ENCODE data around the gene ZMYND10. TPM values are rescaled to one million over a fixed set of nuclear protein-coding genes. Genes with fewer than 3 reads are reported as not detected.
A peak's percentile ranks its signal among the peaks of the same experiment; 100 is the strongest.

ZMYND10 gene
- total RNA-seq, 1 experiment from 2014 or later, result 0.74 TPM

GRCh38 chr3:50292159-50293078 is 53.1 kb downstream of the ZMYND10 start, which contains the start of gene IFRD2 (continued):
- TF ChIP-seq USF2 (CRISPR knock-in tag; IDR thresholded peaks at IDR 0.05) (no peak), NFE2L1 (CRISPR knock-in tag; IDR thresholded peaks at IDR 0.05) (peak; percentile 79; the same call in 1 of the 2 replicates), ZNF121 (CRISPR knock-in tag; IDR thresholded peaks at IDR 0.05) (no peak), HMGXB4 (CRISPR knock-in tag; IDR thresholded peaks at IDR 0.05) (no peak), ZNF219 (CRISPR knock-in tag; IDR thresholded peaks at IDR 0.05; ENCODE audit: borderline replicate concordance) (0 out of 2 replicates have a peak, but pooled peaks have one; percentile 9), NFYB (CRISPR knock-in tag; conservative IDR thresholded peaks at IDR 0.05; ENCODE audit: low read depth) (no peak), FOXP1 (CRISPR knock-in tag; IDR thresholded peaks at IDR 0.05; ENCODE audit: borderline replicate concordance) (peak; percentile 75; the same call in 1 of the 2 replicates), E2F1 (CRISPR knock-in tag; IDR thresholded peaks at IDR 0.05) (no peak), IRF1 (CRISPR knock-in tag; IDR thresholded peaks at IDR 0.05) (0 out of 2 replicates have a peak, but pooled peaks have one; percentile 52), FOXK1 (CRISPR knock-in tag; IDR thresholded peaks at IDR 0.05) (peak; percentile 89), FOXJ3 (CRISPR knock-in tag; IDR thresholded peaks at IDR 0.05; ENCODE audit: borderline replicate concordance) (no peak), ZNF317 (CRISPR knock-in tag; IDR thresholded peaks at IDR 0.05; ENCODE audit: borderline replicate concordance, low read depth) (no peak), ZMAT4 (CRISPR knock-in tag; IDR thresholded peaks at IDR 0.05) (no peak), CBFB (CRISPR knock-in tag; IDR thresholded peaks at IDR 0.05; ENCODE audit: low read depth) (0 out of 2 replicates have a peak, but pooled peaks have one; percentile 87), RELA (CRISPR knock-in tag; IDR thresholded peaks at IDR 0.05; ENCODE audit: borderline replicate concordance) (no peak), GTF2I (CRISPR knock-in tag; conservative IDR thresholded peaks at IDR 0.05) (no peak), ATF3 (CRISPR knock-in tag; conservative IDR thresholded peaks at IDR 0.05) (no peak), OVOL2 (CRISPR knock-in tag; IDR thresholded peaks at IDR 0.05; ENCODE audit: borderline replicate concordance) (no peak), NFATC4 (CRISPR knock-in tag; IDR thresholded peaks at IDR 0.05) (no peak), E2F4 (CRISPR knock-in tag; IDR thresholded peaks at IDR 0.05; ENCODE audit: borderline replicate concordance, low read depth) (no peak), TCF7 (CRISPR knock-in tag; IDR thresholded peaks at IDR 0.05; ENCODE audit: low read depth) (no peak), RORB (CRISPR knock-in tag; IDR thresholded peaks at IDR 0.05) (no peak), SOX15 (CRISPR knock-in tag; IDR thresholded peaks at IDR 0.05) (no peak), ERG (CRISPR knock-in tag; IDR thresholded peaks at IDR 0.05) (no peak), HMGA2 (CRISPR knock-in tag; IDR thresholded peaks at IDR 0.05) (0 out of 2 replicates have a peak, but pooled peaks have one; percentile 12), ATF6 (CRISPR knock-in tag; IDR thresholded peaks at IDR 0.05) (no peak)

Data from WTC11 (cell line).